ENCODE measurements around the gene C3AR1.

The C3AR1 gene

DNA sequence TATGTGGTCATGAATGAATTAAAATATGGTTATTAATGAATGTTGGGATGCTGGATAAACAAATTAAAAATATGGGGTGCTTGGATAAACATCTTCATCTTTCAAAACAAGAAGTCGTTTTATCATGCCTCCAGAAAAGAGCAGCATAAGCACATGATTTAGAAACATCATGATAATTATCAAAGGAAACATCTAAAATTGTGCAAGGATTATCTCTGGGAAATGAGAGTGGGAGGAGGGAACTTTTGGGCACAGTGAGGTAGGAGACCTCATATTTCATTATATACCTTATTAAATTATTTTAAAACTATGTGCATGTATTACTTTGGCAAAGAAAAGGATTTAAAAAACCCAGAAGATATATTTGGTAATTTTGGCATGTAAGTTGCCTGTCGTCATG is 8.9 kb downstream of the C3AR1 start:
- FAIRE-seq, result no peak
- TF ChIP-seq CTCF (IDR thresholded peaks at IDR 0.05; ENCODE audit: insufficient read depth, missing control alignments), result no peak
- no peak for DNase-seq (ENCODE audit: insufficient read length, low spot score)

GRCh38 chr12:8054816-8055215 is 11.3 kb downstream of the C3AR1 start:
- no peak for TF ChIP-seq CTCF (IDR thresholded peaks at IDR 0.05; ENCODE audit: insufficient read depth, missing control alignments)
- FAIRE-seq, result no peak
- no peak for DNase-seq (ENCODE audit: insufficient read length, low spot score)

DNA sequence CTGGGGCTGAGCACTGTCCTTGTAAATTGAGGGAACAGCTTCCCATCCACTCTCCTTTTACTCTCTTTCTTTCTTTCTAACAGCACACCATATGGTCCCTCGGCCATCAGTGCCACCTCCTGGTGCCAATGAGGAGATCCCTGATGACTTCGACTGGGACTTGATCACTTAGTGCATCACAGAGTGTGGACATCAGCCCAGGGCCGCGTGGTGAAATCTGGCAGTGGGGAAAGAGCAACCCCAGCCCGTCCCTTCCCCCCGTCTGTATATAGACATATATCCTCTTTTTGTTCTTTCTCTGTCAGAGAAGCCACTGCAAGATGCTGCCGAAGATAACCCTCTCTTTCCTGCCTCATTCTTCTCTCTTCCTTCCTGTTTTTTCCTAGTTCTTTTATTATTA is 13.5 kb downstream of the C3AR1 start:
- FAIRE-seq (no peak), DNase-seq (ENCODE audit: insufficient read length, low spot score) (no peak)
- no peak for TF ChIP-seq CTCF (IDR thresholded peaks at IDR 0.05; ENCODE audit: insufficient read depth, missing control alignments)

- DNase-seq (ENCODE audit: insufficient read length, low spot score) (no peak), FAIRE-seq (no peak)
- TF ChIP-seq CTCF (IDR thresholded peaks at IDR 0.05; ENCODE audit: insufficient read depth, missing control alignments), result no peak
Measured at GRCh38 chr12:8050600-8051250, 15.4 kb downstream of the C3AR1 start.

GRCh38 chr12:8048906-8049305 is 17.3 kb downstream of the C3AR1 start:
- DNase-seq (ENCODE audit: insufficient read length, low spot score), result no peak
- FAIRE-seq, result no peak
- TF ChIP-seq CTCF (IDR thresholded peaks at IDR 0.05; ENCODE audit: insufficient read depth, missing control alignments), result no peak

DNA sequence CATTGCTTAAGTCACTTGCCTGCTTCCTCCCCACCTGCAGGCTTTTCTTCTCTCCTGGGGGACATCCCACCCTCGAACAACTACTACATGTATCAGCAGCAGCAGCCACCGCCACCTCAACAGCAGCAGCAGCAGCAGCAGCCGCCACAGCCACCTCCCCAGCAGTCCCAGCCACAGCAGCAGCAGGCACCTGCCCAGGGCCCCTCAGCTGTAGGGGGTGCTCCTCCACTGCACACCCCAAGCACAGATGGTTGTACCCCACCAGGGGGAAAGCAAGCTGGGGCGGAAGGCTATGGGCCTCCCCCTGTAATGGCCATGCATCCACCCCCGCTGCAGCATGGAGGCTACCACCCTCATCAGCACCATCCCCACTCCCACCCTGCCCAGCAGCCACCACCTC is 18.3 kb downstream of the C3AR1 start:
- DNase-seq (ENCODE audit: insufficient read length, low spot score) (no peak), FAIRE-seq (no peak)
- TF ChIP-seq CTCF (IDR thresholded peaks at IDR 0.05; ENCODE audit: insufficient read depth, missing control alignments), result no peak
